Measurements from ENCODE around the gene LNPEP. TPM values are rescaled to one million over a fixed set of nuclear protein-coding genes. Genes with fewer than 3 reads are reported as not detected.

LNPEP gene
- total RNA-seq, 2 experiments from 2014 or later = 45.8 to 46.7 TPM

DNA sequence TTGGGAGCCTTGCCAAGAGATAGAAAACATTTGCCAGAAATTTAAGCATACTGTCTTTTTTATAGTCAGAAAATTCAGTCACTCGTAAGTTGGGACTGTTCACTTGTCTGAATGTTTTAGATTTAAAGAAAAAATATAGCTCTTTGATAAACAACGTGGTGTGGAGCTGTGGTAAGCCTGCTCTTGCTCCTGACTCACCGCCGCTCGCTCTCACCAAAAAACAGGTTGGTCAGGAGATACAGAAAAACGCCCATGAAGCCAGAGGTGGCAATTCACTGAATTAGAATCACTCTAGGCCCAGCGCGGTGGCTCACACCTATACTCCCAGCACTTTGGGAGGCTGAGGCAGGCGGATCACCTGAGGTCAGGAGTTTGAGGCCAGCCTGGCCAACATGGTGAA, 6.2 kb downstream of the LNPEP start:
- DNase-seq (peak; percentile 29), ATAC-seq (no peak)
- peaks cover 39% of the 10 kb centered on the region for H3K36me3 Mint-ChIP-seq (ENCODE audit: low read depth)
- intact Hi-C loops (cut with DNase I, micrococcal nuclease) = no loop called here
- ChIA-PET CTCF (interaction anchor here (1.2 to 1.7 kb wide), 4 partner anchors 8 to 73 kb away, joined by 3 to 6 read pairs (median 4); no protein-coding TSS in a partner anchor), POLR2A (no interaction called here)
- peaks cover 73% of the 10 kb centered on the region for H3K4me1 Mint-ChIP-seq
- no peaks in the 10 kb centered on the region for H3K9me3 Mint-ChIP-seq (ENCODE audit: low read depth)
- H3K4me3 Mint-ChIP-seq = no peak overlapping the region
- H3K27me3 Mint-ChIP-seq = no peaks in the 10 kb centered on the region
- H3K27ac Mint-ChIP-seq = peak overlapping the region; percentile 11

DNA sequence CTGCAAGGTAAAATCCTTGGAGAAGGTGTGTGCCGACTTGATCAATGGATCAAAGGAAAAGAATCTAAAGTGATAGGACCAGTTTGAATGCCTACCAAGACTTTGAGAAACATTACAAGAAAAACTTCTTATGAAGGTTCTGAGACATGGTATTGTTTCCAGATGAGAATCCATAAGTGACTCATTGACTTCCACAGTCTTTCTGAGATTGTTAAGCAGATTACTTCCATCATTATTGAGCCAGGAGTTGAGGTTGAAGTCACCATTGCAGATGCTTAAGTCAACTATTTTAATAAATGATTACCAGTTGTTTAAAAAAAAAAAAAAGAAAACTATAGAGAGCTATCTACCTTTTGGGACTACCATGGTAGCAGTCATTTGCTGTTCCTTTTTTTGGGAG, 7.0 kb downstream of the LNPEP start:
- intact Hi-C loops (cut with DNase I, micrococcal nuclease) = no loop called here
- no peaks in the 10 kb centered on the region for H3K9me3 Mint-ChIP-seq (ENCODE audit: low read depth)
- peaks cover 35% of the 10 kb centered on the region for H3K36me3 Mint-ChIP-seq (ENCODE audit: low read depth)
- no peaks in the 10 kb centered on the region for H3K27me3 Mint-ChIP-seq
- ChIA-PET CTCF (interaction anchor here (1.6 to 1.7 kb wide), 2 partner anchors 71 to 74 kb away, joined by 4 to 6 read pairs; no protein-coding TSS in a partner anchor), POLR2A (no interaction called here)
- no peak for ATAC-seq
- no peak for DNase-seq
- no peak overlapping the region for H3K27ac Mint-ChIP-seq
- peaks cover 70% of the 10 kb centered on the region for H3K4me1 Mint-ChIP-seq
- no peak overlapping the region for H3K4me3 Mint-ChIP-seq

DNA sequence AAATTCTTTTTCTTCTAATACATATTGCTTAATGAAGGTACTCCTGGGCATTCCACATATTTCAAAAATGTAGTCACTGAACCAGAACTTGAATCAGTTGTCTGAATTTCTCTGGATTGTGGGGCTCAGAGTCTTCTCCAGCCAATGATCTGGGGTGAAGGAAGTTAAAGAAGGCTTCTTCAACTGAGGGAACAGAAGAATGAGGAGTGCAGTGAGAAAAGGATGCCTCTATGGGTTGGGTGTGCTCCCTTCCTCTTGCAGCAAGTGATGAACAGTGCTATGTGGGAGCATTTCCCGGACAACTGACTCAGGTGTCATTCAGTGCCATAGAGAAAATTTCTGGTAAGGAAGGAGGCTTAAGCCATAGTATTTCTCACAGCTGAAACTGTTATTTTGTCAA, 7.9 kb downstream of the LNPEP start:
- ChIA-PET POLR2A (no interaction called here), CTCF (no interaction called here)
- no peak overlapping the region for H3K4me3 Mint-ChIP-seq
- no peaks in the 10 kb centered on the region for H3K9me3 Mint-ChIP-seq (ENCODE audit: low read depth)
- ATAC-seq (no peak), DNase-seq (no peak)
- H3K4me1 Mint-ChIP-seq = peaks cover 64% of the 10 kb centered on the region
- H3K36me3 Mint-ChIP-seq (ENCODE audit: low read depth) = peaks cover 27% of the 10 kb centered on the region
- peak overlapping the region; percentile 58 for H3K27ac Mint-ChIP-seq
- no peaks in the 10 kb centered on the region for H3K27me3 Mint-ChIP-seq
- intact Hi-C loops (cut with DNase I, micrococcal nuclease) = no loop called here

DNA sequence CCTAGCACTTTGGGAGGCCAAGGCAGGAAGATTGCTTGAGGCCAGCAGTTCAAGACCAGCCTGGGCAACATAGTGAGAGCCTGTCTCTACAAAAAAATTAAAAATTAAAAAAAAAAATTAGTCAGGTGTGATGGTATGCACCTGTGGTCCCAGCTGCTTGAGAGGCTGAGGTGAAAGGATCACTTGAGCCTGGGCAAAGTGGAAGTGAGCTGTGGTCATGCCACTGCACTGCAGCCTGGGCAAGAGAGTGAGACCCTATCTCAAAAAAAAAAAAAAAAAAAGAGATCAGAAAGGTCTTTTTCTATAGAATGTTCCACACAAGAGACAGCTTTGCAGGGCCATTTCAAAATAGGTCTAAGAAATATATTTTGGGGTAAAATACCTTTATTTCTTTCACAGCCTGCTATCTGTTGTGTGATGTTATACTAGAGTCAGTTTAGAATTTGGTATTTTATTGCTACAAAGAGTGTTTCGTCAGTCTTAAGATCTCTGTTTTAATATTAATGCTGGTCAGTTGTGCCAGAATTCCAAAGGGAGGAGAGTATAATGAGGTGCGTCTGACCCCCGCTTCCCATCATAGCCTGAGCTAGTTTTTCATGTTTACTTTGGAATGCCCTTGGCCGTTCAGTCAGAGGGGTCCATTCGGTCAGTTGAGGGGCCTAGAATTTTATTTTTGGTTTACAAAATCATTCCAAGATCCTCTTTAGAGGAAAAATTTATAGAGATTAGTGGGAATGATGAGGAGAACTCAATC, 9.4 kb downstream of the LNPEP start:
- CTCF ChIA-PET = interaction anchor here (0.8 to 1.6 kb wide), 2 partner anchors 17 to 216 kb away, joined by 4 to 6 read pairs; no protein-coding TSS in a partner anchor
- intact Hi-C loops (cut with DNase I, micrococcal nuclease) = no loop called here
- peaks cover 35% of the 10 kb centered on the region for H3K36me3 Mint-ChIP-seq (ENCODE audit: low read depth)
- H3K27me3 Mint-ChIP-seq = no peaks in the 10 kb centered on the region
- ATAC-seq (no peak), DNase-seq (no peak)
- H3K4me1 Mint-ChIP-seq = peaks cover 68% of the 10 kb centered on the region
- POLR2A ChIA-PET = interaction anchor here (0.6 kb wide), 1 partner anchor 16 kb away, joined by 3 read pairs; no protein-coding TSS in a partner anchor
- no peak overlapping the region for H3K4me3 Mint-ChIP-seq
- peaks cover 4% of the 10 kb centered on the region for H3K9me3 Mint-ChIP-seq (ENCODE audit: low read depth)
- H3K27ac Mint-ChIP-seq = no peak overlapping the region

DNA sequence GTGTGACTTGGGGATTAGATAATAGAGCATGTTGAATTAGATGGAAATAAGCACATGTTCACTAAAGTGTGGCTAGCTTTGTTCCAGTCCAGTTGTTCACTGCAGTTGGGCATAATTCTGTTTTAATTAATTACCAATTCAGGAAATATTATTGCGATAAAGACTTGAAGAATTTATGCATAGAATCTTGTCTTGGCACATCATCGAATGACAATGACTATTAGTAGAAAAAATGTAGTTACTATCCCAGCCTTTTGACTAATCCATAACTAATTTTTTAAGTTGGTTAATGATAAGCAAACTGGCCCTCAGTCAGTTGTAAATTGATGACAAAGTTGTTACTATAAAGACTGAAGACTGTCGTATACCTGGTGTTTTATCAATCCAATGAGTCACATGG, 10.5 kb downstream of the LNPEP start:
- intact Hi-C loops (cut with DNase I, micrococcal nuclease) = no loop called here
- H3K27ac Mint-ChIP-seq = no peak overlapping the region
- no peak overlapping the region for H3K4me3 Mint-ChIP-seq
- H3K36me3 Mint-ChIP-seq (ENCODE audit: low read depth) = peaks cover 32% of the 10 kb centered on the region
- no peaks in the 10 kb centered on the region for H3K27me3 Mint-ChIP-seq
- peaks cover 4% of the 10 kb centered on the region for H3K9me3 Mint-ChIP-seq (ENCODE audit: low read depth)
- ATAC-seq (no peak), DNase-seq (no peak)
- CTCF ChIA-PET = interaction anchor here (0.8 to 1.6 kb wide), 2 partner anchors 16 to 215 kb away, joined by 4 to 6 read pairs; no protein-coding TSS in a partner anchor
- POLR2A ChIA-PET = no interaction called here
- peaks cover 61% of the 10 kb centered on the region for H3K4me1 Mint-ChIP-seq

DNA sequence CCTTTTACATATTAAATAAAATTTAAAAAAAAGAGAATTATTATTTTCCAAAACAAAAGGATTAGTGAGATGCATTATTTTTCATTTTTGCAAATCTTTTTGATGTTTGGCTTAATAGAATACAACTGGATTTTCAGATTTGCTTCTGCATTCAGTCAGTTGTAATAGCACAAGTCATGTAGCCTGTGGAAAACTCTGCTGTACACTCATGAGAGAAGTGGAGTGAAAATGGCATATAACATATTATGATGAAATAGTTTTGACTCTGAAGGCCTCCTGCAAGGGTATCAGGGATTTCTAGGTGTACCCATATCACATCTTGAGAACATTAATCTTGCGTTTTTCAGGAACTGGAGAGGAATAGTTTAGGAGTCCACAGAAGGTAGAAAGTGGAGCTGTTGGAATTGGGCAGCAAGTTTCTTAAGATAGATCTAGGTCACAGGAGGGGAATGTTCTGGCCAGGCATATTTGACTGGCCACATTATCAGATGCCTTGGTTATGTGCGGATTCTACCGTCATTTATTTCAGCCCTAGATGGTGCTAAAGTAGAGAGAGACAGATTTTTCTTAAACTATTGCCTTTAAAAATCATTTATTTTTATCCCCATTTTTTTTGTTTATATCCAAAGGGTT, 16.4 kb downstream of the LNPEP start:
- H3K36me3 Mint-ChIP-seq (ENCODE audit: low read depth) = peaks cover 18% of the 10 kb centered on the region
- CTCF ChIA-PET = interaction anchor here (0.7 to 1.2 kb wide), 5 partner anchors 14 to 202 kb away, joined by 3 to 4 read pairs (median 3); no protein-coding TSS in a partner anchor
- peaks cover 63% of the 10 kb centered on the region for H3K4me1 Mint-ChIP-seq
- intact Hi-C loops (cut with DNase I, micrococcal nuclease) = no loop called here
- POLR2A ChIA-PET = interaction anchor here (1.5 kb wide), 1 partner anchor 16 kb away, joined by 5 read pairs; the partner anchor contains the start of gene LNPEP
- no peak for DNase-seq
- ATAC-seq = no peak
- peak overlapping the region; percentile 71 for H3K27ac Mint-ChIP-seq
- peaks cover 4% of the 10 kb centered on the region for H3K9me3 Mint-ChIP-seq (ENCODE audit: low read depth)
- no peaks in the 10 kb centered on the region for H3K27me3 Mint-ChIP-seq
- H3K4me3 Mint-ChIP-seq = no peak overlapping the region

DNA sequence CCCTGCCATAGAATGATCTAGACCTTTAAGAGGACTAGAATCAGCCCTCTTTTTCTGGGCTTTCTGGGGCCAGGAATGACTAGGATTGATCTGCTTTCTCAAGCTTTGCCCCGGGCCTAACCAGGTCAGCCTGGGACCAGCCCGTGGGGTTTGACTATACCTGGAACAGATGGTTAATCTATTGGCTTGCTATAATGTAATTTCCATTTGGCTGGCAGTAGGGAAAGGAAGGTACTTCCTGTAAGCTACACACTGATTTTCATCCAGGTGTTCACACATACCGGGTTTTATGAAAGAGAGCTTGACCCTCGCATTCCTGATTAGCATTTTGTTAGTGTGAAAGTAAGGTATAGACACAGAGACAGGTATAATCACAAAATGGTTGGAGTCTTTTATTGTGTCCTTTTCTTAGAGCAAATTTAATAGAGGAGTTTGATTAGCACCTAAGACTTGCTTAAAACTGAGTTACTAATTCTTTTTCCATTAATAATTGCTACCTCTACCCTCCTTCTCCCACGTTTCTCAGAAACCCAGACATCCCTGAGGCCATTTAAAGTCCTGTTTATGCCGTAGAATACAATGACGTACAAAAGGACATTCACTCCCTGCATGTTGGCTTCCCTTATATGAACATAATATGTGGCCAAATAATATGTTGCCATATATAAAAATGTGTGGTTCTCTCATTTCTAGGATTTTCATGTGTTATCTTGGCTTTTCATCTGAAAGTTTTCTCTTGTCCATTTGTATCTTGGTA, 17.3 kb downstream of the LNPEP start:
- Mint-ChIP-seq H3K36me3 (ENCODE audit: low read depth) (peaks cover 19% of the 10 kb centered on the region), H3K4me3 (no peak overlapping the region), H3K4me1 (peaks cover 68% of the 10 kb centered on the region), H3K9me3 (ENCODE audit: low read depth) (peaks cover 4% of the 10 kb centered on the region), H3K27me3 (no peaks in the 10 kb centered on the region), H3K27ac (peak overlapping the region; percentile 71)
- ATAC-seq (no peak), DNase-seq (no peak)
- intact Hi-C loops (cut with DNase I, micrococcal nuclease) = no loop called here
- POLR2A ChIA-PET = interaction anchor here (1.5 kb wide), 1 partner anchor 17 kb away, joined by 5 read pairs; the partner anchor contains the start of gene LNPEP
- CTCF ChIA-PET = interaction anchor here (0.6 to 1.2 kb wide), 3 partner anchors 15 to 208 kb away, joined by 3 to 4 read pairs (median 3); no protein-coding TSS in a partner anchor

DNA sequence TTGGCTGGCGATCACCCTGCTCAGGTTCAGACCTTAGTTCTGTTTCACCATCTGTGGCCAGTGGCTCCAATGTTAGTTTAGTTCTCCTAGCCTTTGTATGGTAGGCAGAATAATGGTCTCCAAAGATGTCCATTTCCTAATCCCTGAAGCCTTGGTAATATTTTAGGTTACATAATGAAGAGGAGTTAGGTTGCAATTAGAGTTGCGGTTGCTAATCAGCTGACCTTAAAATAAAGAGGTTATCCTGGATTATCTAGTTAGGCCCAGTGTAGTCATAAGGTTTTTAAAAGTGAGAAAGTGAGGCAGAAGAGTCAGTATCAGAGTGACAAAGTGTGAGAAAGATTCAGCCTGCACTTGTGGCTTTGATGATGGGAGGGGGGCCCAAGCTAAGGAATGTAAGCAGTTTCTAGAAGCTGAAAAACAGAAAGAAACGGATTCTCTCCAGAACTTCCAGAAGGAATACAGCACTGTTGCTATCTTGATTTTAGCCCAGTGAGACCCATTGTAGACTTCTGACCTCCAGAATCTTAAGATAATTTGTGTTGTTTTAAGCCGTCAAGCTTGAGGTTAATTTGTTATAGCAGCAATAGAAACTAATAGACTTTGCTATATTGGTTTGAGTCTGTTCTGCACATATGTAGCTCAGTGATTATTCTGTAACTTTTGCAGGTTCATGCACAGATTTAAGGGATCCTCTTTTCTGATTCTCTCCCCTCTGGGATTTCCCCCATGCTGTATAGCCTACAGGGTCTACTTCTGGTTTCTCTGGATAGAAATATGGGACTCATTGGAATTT, 21.6 kb downstream of the LNPEP start:
- Mint-ChIP-seq H3K4me3 (peak overlapping the region; percentile 51), H3K27me3 (no peaks in the 10 kb centered on the region), H3K27ac (peak overlapping the region; percentile 84), H3K9me3 (ENCODE audit: low read depth) (no peaks in the 10 kb centered on the region), H3K36me3 (ENCODE audit: low read depth) (peaks cover 14% of the 10 kb centered on the region), H3K4me1 (peaks cover 74% of the 10 kb centered on the region)
- ChIA-PET POLR2A (interaction anchor here (0.6 to 1.3 kb wide), 4 partner anchors 21 to 149 kb away, joined by 3 read pairs; partner anchors contain the start of gene LNPEP), CTCF (interaction anchor here (0.6 to 2.3 kb wide), 8 partner anchors 9 to 204 kb away, joined by 3 to 14 read pairs (median 6); no protein-coding TSS in a partner anchor)
- DNase-seq (peak; percentile 73), ATAC-seq (peak; percentile 93)
- intact Hi-C loops (cut with DNase I, micrococcal nuclease) = loop anchor here (1.0 to 2.0 kb wide), 4 partner anchors 22 to 137 kb away; no protein-coding TSS in a partner anchor

DNA sequence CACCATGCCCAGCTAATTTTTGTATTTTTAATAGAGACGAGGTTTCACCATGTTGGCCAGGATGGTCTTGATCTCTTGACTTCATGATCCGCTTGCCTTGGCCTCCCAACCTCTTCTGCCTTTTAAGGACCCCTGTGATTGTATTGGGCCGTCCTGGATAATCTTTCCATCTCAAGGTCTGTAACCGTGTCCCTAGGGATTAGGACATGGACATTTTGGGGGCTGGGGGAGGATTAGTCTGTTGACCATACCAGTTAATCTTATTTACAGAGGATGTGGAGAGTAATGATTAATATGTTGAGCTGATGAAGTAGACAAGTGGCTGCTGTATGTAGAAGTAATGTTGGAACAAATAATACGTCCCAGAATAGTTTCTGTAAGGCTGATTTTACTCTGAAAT, 23.1 kb downstream of the LNPEP start:
- no peaks in the 10 kb centered on the region for H3K27me3 Mint-ChIP-seq
- H3K9me3 Mint-ChIP-seq (ENCODE audit: low read depth) = no peaks in the 10 kb centered on the region
- ATAC-seq = no peak
- peak overlapping the region; percentile 79 for H3K27ac Mint-ChIP-seq
- peaks cover 13% of the 10 kb centered on the region for H3K36me3 Mint-ChIP-seq (ENCODE audit: low read depth)
- DNase-seq = no peak
- CTCF ChIA-PET = interaction anchor here (0.6 to 2.3 kb wide), 7 partner anchors 21 to 153 kb away, joined by 3 to 14 read pairs (median 4); partner anchors contain the start of gene ERAP1
- intact Hi-C loops (cut with DNase I, micrococcal nuclease) = no loop called here
- POLR2A ChIA-PET = no interaction called here
- H3K4me3 Mint-ChIP-seq = no peak overlapping the region
- H3K4me1 Mint-ChIP-seq = peaks cover 74% of the 10 kb centered on the region

DNA sequence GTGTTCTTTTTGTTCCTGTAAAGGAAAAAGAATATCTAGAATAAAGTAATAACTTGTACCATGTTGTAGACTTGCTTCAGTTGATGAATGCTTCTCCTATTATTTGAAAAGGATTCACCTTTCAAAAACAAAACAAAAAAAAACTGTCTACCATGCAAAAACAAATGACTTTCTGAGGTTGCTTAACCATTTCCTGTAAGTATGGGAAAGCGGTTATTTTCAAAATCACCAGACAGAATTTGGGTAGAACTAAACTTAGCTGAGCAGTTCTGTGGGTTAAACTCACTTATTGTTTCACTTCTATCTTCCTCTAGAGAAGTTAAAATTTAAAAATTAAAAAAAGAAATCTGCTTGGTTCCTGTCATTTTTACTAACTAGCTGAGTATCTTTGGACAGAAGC, 25.2 kb downstream of the LNPEP start:
- Mint-ChIP-seq H3K27me3 (no peaks in the 10 kb centered on the region), H3K27ac (peak overlapping the region; percentile 75), H3K9me3 (ENCODE audit: low read depth) (peaks cover 3% of the 10 kb centered on the region), H3K36me3 (ENCODE audit: low read depth) (peaks cover 17% of the 10 kb centered on the region), H3K4me1 (peaks cover 80% of the 10 kb centered on the region), H3K4me3 (no peak overlapping the region)
- DNase-seq (no peak), ATAC-seq (peak; percentile 34)
- ChIA-PET CTCF (interaction anchor here (0.8 to 1.1 kb wide), 3 partner anchors 38 to 209 kb away, joined by 3 to 10 read pairs (median 3); no protein-coding TSS in a partner anchor), POLR2A (interaction anchor here (0.6 to 0.7 kb wide), 3 partner anchors 16 to 122 kb away, joined by 3 to 5 read pairs (median 3); no protein-coding TSS in a partner anchor)
- intact Hi-C loops (cut with DNase I, micrococcal nuclease) = loop anchor here (1.0 to 10.0 kb wide), 4 partner anchors 25 to 296 kb away; partner anchors contain the start of genes CAST (in 1 of the 2) and LNPEP (in 1 of the 2)
